ENCODE results near the gene POLRMT. TPM values are rescaled to one million over a fixed set of nuclear protein-coding genes. Genes with fewer than 3 reads are reported as not detected.

Gene POLRMT
- total RNA-seq, 1 donor = 25.5 TPM

DNA sequence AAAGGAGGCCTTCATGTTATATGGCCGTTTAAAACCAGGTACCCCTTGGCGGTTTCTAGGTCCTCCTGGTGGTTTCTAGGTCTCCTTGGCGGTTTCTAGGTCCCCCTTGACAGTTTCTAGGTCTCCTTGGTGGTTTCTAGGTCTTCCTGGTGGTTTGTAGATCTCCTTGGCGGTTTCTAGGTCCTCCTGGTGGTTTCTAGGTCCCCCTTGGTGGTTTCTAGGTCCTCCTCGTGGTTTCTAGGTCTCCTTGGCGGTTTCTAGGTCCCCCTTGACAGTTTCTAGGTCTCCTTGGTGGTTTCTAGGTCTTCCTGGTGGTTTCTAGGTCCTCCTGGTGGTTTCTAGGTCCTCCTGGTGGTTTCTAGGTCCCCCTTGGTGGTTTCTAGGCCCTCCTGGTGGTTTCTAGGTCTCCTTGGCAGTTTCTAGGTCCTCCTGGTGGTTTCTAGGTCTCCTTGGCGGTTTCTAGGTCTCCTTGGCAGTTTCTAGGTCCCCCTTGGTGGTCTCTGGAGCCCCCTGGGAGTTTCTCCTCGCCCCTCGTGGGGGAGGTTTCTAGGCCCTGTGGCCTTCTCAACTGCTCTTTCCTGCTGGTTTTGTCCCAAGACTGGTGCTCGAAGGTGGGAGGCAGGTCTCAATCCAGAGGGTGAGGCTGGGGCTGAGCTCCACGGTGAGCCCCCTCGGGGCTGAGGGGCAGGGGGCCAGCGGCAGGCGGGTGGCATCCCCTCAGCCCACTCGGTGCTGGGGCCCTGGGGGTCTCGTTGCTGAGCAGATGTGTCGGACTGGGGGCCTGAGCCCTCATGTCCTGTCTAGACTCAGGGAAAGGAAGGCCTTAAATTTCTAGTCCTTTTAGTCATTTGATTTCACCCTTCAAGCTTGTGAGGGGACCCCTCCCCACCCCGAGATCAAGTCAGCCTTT is 35.7 kb downstream of the POLRMT start:
- no peak for DNase-seq (ENCODE audit: low read depth)
- H3K4me3 ChIP-seq (ENCODE audit: low read depth, low read length) = no peak overlapping the region
- TF ChIP-seq, protein P1, sequence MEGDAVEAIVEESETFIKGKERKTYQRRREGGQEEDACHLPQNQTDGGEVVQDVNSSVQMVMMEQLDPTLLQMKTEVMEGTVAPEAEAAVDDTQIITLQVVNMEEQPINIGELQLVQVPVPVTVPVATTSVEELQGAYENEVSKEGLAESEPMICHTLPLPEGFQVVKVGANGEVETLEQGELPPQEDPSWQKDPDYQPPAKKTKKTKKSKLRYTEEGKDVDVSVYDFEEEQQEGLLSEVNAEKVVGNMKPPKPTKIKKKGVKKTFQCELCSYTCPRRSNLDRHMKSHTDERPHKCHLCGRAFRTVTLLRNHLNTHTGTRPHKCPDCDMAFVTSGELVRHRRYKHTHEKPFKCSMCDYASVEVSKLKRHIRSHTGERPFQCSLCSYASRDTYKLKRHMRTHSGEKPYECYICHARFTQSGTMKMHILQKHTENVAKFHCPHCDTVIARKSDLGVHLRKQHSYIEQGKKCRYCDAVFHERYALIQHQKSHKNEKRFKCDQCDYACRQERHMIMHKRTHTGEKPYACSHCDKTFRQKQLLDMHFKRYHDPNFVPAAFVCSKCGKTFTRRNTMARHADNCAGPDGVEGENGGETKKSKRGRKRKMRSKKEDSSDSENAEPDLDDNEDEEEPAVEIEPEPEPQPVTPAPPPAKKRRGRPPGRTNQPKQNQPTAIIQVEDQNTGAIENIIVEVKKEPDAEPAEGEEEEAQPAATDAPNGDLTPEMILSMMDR (IDR thresholded peaks at IDR 0.05; ENCODE audit: insufficient read depth, low read depth, low read length) = no peak

GRCh38 chr19:596263-596655 is 37.1 kb downstream of the POLRMT start:
- no peak for DNase-seq (ENCODE audit: low read depth)
- H3K4me3 ChIP-seq (ENCODE audit: low read depth, low read length) = no peak overlapping the region
- TF ChIP-seq, protein P1 (IDR thresholded peaks at IDR 0.05; ENCODE audit: insufficient read depth, low read depth, low read length) = no peak

GRCh38 chr19:595326-596262 is 37.7 kb downstream of the POLRMT start:
- no peak for DNase-seq (ENCODE audit: low read depth)
- no peak overlapping the region for H3K4me3 ChIP-seq (ENCODE audit: low read depth, low read length)
- TF ChIP-seq, protein P1 (IDR thresholded peaks at IDR 0.05; ENCODE audit: insufficient read depth, low read depth, low read length) = no peak

DNA sequence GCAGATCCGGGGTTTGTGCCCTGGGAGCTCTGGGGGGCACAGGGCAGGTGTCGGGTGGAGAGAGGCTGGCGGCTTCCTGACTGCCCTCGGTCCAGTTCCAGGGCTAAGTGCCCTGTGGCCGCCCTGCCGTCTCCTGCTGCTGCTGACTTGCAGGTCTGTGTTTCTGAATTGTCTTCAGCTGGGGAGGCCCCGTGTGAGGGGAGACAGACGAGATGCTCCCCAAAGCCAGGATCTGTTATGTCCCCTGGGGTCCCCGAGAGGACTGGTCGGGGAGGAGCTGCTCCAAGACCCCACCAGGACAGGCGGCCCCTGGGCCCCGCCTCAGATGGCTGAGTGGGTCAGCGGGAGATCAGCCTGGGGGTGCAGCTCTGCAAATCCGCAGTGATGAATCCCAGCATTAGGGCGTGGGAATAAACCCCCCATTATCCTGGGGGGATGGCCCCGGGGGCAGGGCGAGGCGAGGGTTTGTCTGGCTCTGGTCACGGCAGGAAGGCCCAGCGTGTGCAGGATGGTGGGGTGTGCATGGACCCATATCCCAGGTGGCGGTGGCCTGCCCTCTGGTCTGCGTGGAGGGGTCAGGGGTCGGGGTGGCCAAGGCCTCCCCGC is 39.0 kb downstream of the POLRMT start:
- no peak for DNase-seq (ENCODE audit: low read depth)
- TF ChIP-seq, protein P1 (IDR thresholded peaks at IDR 0.05; ENCODE audit: insufficient read depth, low read depth, low read length) = no peak
- no peak overlapping the region for H3K4me3 ChIP-seq (ENCODE audit: low read depth, low read length)

DNA sequence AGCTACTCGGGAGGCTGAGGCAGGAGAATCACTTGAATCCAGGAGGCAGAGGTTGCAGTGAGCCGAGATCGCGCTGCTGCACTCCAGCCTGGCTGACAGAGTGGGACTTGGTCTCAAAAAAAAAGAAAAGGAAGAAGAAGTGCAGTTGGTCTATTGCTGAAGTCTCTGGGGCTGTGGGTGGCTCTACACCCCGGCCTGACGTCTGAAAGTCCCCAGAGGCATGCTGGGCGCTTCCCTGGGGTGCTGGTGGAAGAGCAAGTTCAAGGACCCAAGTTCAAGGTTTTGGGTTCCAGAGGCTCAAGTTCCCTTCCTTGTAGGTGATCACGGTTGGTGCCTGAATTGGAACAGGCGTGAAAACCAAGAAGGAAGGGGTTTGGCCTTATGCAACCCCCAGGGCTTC is 39.8 kb downstream of the POLRMT start:
- TF ChIP-seq, protein P1 (IDR thresholded peaks at IDR 0.05; ENCODE audit: insufficient read depth, low read depth, low read length) = no peak
- no peak overlapping the region for H3K4me3 ChIP-seq (ENCODE audit: low read depth, low read length)
- no peak for DNase-seq (ENCODE audit: low read depth)

DNA sequence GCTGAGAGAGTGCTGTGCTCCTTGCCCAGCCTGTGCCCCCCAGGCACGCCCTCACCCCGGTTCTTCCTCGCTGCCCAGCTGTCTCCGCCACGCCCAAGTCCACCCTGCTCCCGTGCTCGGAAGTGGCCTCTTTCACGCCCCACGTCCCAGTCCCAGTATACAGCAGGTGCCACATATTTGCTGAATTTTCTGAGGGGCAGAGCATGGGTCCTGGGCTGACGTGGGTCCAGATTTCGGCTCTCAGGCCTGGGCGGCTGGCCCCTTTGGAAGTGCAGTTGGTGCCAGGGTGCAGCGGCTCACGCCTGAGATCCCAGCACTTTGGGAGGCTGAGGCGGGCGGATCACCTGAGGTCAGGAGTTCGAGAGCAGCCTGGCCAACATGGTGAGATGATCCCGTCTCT is 40.3 kb downstream of the POLRMT start:
- H3K4me3 ChIP-seq (ENCODE audit: low read depth, low read length) = no peak overlapping the region
- TF ChIP-seq, protein P1 (IDR thresholded peaks at IDR 0.05; ENCODE audit: insufficient read depth, low read depth, low read length) = no peak
- no peak for DNase-seq (ENCODE audit: low read depth)

Measured in fibroblast of villous mesenchyme (primary cell).